GM18868 (cell line): ENCODE measurements around the gene TRABD2B.

Source experiments
- ATAC-seq: cut with Tn5 transposase; IDR thresholded peaks from one replicate; pipeline ENCODE4 v1.9.1; 2021; ENCODE audit warnings: mild to moderate bottlenecking, moderate library complexity; ENCODE audit not compliant: unreplicated experiment

TRABD2B gene

GRCh38 chr1:47938520-47938919 is 58.7 kb downstream of the TRABD2B start:
- no peak for ATAC-seq

GRCh38 chr1:47937586-47938254 is 59.5 kb downstream of the TRABD2B start:
- no peak for ATAC-seq

- ATAC-seq = no peak
Observed at GRCh38 chr1:47936916-47937551, 60.2 kb downstream of the TRABD2B start.

- no peak for ATAC-seq
Observed at GRCh38 chr1:47935856-47936255, 61.3 kb downstream of the TRABD2B start.

- ATAC-seq = no peak
Observed at GRCh38 chr1:47935163-47935562, 62.0 kb downstream of the TRABD2B start.

GRCh38 chr1:47934243-47934805 is 62.9 kb downstream of the TRABD2B start:
- no peak for ATAC-seq

- ATAC-seq = no peak
Observed at GRCh38 chr1:47932743-47933142, 64.4 kb downstream of the TRABD2B start.

- ATAC-seq = no peak
Observed at GRCh38 chr1:47931395-47931794, 65.8 kb downstream of the TRABD2B start.

GRCh38 chr1:47930210-47930840 is 66.9 kb downstream of the TRABD2B start:
- ATAC-seq = no peak

GRCh38 chr1:47927165-47927564 is 70.0 kb downstream of the TRABD2B start:
- no peak for ATAC-seq

- ATAC-seq = no peak
Observed at GRCh38 chr1:47926461-47926999, 70.7 kb downstream of the TRABD2B start.

- ATAC-seq = no peak
Observed at GRCh38 chr1:47924270-47925048, 72.7 kb downstream of the TRABD2B start.

GRCh38 chr1:47921935-47922415 is 75.2 kb downstream of the TRABD2B start:
- no peak for ATAC-seq

- no peak for ATAC-seq
Observed at GRCh38 chr1:47919113-47919833, 77.9 kb downstream of the TRABD2B start.

GRCh38 chr1:47918257-47918867 is 78.8 kb downstream of the TRABD2B start:
- no peak for ATAC-seq

GRCh38 chr1:47917687-47918086 is 79.5 kb downstream of the TRABD2B start:
- ATAC-seq = no peak

- ATAC-seq = no peak
Observed at GRCh38 chr1:47915677-47916353, 81.4 kb downstream of the TRABD2B start.

- no peak for ATAC-seq
Observed at GRCh38 chr1:47914952-47915676, 82.1 kb downstream of the TRABD2B start.
